GM18498 (cell line): ENCODE measurements around the gene ADCY9.

ENCODE experiments used
- ATAC-seq: cut with Tn5 transposase; IDR thresholded peaks from one replicate; pipeline ENCODE4 v1.9.1; 2021; ENCODE audit warnings: mild to moderate bottlenecking, moderate library complexity; ENCODE audit not compliant: unreplicated experiment

Gene ADCY9

GRCh38 chr16:4123616-4124300 lies 7.5 kb upstream of the ADCY9 start:
- ATAC-seq, result no peak

GRCh38 chr16:4120176-4120575 lies 3.9 kb upstream of the ADCY9 start:
- ATAC-seq, result no peak

DNA sequence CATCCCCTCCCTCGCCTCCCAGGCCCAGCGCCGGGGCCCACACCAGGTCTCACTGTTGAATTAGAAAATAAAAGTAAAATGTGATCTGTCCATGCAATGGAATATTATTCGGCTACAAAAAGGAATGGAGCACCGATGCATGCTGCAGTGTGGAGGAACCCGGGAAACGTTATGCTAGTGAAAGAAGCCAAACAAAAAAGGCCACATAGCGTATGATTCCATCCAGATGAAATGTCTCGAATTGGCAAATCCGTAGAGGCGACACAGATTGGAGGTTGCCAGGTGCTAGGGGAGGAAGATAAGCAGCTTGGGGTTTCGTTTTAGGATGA lies 972 bp upstream of the ADCY9 start:
- ATAC-seq, result no peak

DNA sequence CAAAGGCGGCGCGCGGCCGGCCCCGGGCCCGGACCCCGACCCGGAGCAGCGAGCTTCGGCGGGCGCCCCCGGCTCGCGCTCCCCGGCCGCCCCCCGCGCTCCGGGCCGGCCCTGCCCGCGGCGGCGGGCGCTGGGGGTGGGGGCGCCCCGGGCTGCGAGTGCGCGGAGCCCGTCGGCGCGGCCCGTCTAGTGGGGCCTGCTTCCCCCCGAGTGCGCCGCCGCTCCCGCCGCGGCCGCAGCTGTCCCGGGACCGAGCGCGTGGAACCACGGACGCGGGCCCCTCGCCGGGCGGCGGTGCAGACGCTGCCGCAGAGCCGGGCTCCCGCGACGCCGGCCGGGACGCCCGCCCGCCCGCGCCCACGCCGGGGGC lies 308 bp downstream of the ADCY9 start:
- ATAC-seq, result peak; percentile 33

GRCh38 chr16:4115209-4115948 lies 863 bp downstream of the ADCY9 start:
- ATAC-seq, result no peak

- ATAC-seq, result no peak
Measured at GRCh38 chr16:4114257-4115208, 1.7 kb downstream of the ADCY9 start.

- no peak for ATAC-seq
Measured at GRCh38 chr16:4113358-4114256, 2.6 kb downstream of the ADCY9 start.

DNA sequence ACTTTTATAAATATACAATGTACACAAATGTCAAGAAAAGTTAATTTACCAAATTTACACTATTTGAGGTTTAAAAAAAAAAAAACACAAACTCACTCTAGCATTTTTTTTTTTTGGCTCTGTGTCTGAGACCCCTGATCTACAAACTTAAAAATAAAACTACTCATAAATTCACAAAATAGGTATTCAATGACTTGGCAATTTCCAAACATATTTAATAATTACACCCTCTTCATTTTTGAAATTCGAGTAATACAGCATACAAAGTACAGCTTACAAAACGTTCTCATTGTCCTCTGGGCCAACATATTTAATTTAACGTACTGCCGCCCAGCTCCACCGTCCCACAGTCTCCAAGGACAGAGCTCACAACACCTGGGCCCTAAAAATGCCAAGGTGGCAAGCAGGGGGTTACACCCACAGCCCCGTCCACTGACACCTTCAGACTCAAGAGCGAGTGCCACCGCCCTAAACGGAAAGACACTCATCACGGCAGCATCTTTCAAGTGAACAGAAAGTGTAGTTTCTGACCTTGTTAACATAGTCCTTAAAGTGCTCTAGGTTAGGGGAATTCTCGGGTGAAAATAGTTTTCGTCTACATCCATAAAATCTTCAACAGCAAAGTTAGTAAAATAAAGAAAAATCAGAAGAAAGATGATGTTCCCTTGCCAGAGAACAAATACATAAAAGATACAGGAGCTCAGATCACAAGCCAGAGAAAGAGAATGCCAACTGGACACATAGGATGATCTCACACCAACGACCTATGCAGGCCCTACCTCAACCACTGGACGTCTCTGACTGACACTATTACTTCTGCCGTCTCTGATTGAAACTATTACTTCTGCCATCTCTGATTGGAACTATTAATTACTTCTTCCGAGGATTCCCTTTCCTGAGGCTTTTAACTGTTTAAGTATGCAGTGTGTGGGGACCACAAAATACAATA lies 4.2 kb downstream of the ADCY9 start:
- ATAC-seq, result no peak

GRCh38 chr16:4110680-4111079 lies 5.6 kb downstream of the ADCY9 start:
- ATAC-seq, result no peak

DNA sequence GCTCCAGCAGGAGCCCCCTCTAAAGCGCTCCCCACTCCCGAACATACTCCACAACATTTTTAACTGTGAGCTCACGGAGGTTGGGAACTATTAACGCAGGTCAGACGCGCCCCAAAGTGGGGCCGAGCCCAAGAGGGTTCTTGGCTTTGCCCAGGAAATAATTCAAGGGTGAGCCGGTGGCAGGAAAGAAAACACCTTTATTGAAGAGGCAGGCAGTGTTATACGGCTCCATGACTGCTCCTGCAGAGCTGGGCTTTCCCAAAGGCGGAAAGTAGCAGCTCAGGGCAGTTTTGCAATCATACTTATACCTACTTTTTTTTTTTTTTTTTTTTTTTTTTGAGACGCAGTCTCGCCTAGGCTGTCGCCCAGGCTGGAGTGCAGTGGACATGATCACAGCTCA lies 6.2 kb downstream of the ADCY9 start:
- ATAC-seq, result no peak

GRCh38 chr16:4109250-4109736 lies 6.9 kb downstream of the ADCY9 start:
- no peak for ATAC-seq

GRCh38 chr16:4106516-4106915 lies 9.7 kb downstream of the ADCY9 start:
- ATAC-seq, result no peak

DNA sequence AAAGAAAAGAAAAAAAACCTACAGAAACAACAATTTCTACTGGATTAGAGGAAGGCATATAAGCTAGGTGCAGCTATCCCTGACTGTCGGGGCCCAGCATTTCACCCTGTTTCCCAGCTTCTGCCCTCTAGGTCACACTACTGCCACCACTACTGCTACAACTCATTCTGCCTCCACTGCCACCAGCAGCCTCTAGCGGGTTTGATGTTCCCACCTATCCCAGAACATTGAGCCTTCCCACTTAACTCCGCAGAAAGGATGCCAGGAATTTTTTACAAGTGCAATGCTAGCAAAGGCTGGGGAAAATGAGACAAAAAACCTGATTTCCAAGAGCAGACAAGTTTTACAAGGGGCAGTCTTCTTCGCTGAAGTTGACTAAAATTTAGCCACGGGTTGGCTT lies 10.4 kb downstream of the ADCY9 start:
- no peak for ATAC-seq

GRCh38 chr16:4103745-4104144 lies 12.5 kb downstream of the ADCY9 start:
- no peak for ATAC-seq

DNA sequence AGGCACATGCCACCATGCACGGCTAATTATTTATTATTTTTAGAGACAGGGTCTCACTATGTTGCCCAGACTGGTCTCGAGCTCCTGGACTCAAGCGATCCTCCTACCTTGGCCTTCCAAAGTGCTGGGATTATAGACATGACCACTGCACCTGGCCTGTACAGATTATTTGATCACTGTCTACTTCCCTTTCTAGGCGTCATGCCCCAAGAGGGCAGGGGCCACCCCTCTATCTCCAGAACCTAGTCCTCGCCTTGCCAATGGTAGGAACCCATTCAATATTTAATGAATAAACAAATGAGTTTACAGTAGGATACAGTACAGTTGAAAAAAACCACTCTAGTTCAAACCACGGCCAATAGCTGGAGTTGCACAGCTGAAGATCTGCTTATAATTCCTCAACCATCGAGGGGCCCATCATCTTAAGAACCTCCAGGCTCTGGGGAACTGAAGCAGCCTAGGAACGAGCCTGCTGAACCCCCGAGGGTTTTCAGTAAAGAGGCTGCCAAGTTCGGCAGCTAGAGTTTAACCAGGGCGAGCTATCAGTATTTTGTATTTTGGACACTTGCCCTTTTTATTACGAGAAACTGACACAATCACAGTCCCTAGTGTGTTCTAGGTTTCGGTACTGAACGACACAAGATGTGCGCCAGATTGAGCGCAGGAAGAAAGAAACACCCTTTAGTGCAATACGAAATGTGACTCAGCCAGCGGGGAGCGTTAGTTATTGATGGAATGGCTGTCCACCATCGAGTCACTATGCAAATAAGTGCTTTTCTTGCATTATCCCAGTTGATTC lies 14.6 kb downstream of the ADCY9 start:
- ATAC-seq, result no peak

DNA sequence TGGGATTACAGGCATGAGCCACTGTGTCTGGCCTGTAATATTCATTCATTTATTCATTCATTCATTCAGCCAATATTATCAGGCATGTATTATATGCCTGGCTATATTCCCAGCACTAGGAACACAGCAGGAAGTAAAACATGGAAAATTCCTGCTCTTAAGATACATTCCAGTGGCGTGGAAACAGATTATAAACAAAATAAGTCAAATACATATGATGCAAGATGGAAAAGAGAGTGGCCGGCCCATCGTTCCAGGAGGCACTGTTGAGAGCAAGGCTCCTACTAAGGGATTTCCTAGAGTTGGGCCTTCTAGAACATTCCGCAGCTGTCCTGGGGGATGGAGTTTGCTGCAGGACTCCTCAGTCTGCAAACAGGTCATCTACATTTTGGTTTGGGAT lies 17.7 kb downstream of the ADCY9 start:
- no peak for ATAC-seq

DNA sequence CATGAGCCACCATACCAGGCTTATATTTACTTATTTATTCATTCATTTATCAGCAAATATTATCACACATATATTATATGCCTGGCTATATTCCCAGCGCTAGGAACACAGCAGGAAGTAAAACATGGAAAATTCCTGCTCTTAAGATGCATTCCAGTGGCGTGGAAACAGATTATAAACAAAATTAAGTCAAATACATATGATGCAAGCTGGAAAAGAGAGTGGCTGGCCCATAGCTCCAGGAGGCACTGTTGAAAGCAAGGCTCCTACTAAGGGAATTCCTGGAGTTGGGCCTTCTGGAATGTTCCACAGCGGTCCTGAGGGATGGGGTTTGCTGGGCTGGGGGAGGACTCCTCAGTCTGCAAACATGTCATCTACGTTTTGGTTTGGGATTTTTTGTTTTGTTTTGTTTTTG lies 18.4 kb downstream of the ADCY9 start:
- no peak for ATAC-seq

DNA sequence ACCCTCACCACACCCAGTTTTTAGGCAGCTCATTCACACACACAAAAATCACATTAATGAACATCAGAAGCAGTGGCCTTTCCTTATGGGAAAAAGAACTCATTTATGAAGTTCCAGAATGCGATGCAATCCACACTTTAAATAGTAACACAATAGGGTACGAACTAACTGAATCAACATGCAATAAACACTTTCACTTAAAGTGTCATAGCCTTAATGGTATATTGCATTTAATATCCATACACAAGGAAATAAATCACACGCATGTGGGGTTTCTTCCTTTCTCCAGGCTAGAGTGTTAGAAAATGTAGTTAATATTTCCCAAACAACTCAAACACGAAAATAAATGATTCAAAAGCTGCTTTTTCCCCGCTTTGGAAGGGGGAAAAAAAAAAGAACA lies 19.7 kb downstream of the ADCY9 start:
- ATAC-seq, result no peak
